Omental fat pad (tissue), 4 donors: ENCODE measurements around the gene HAGHL. TPM values are rescaled to one million over a fixed set of nuclear protein-coding genes. Genes with fewer than 3 reads are reported as not detected.

Experiments
- ATAC-seq: fragments of 150-250 bp; one replicate; pipeline ENCODE4 v1.9.1; 2016; ENCODE audit warnings: mild to moderate bottlenecking, moderate library complexity; ENCODE audit not compliant: low FRiP score
- DNase-seq: peaks from one replicate; pipeline ENCODE4 v3.0.0-alpha.2; 2019; ENCODE audit warnings: low spot score
- CTCF ChIP-seq, 3 donors: fragments of 450-650 bp; IDR thresholded peaks; one replicate each; pipeline ENCODE4 v1.5.1; 2016 to 2017; ENCODE audit warnings: antibody characterized with exemption in 3 of 3, mild to moderate bottlenecking in 3 of 3, moderate library complexity in 2 of 3
- total RNA-seq, 4 donors: library from RNA; depleted of rRNA; stranded (reverse); fragments of >200 nt; gene quantifications; one replicate each; pipeline ENCODE4 v1.1.0, GENCODE V29; 2016

HAGHL gene
- total RNA-seq, 4 donors from 2014 or later, result 0.79 to 7.3 (median 4.6) TPM

- DNase-seq (no peak), ATAC-seq (no peak)
- TF ChIP-seq CTCF (IDR thresholded peaks at IDR 0.05), result no peak
Observed at GRCh38 chr16:734981-735881, 8.3 kb downstream of the HAGHL start.

- TF ChIP-seq CTCF (IDR thresholded peaks at IDR 0.05), result no peak
- ATAC-seq, result no peak
- no peak for DNase-seq
Observed at GRCh38 chr16:735982-736453, 9.1 kb downstream of the HAGHL start.

- ATAC-seq (no peak), DNase-seq (no peak)
- no peak for TF ChIP-seq CTCF (IDR thresholded peaks at IDR 0.05)
Observed at GRCh38 chr16:736936-737481, 10.1 kb downstream of the HAGHL start.

GRCh38 chr16:739560-740458, 12.9 kb downstream of the HAGHL start:
- DNase-seq (no peak), ATAC-seq (no peak)
- no peak for TF ChIP-seq CTCF (IDR thresholded peaks at IDR 0.05)

- TF ChIP-seq CTCF (IDR thresholded peaks at IDR 0.05), result no peak
- ATAC-seq, result no peak
- no peak for DNase-seq
Observed at GRCh38 chr16:740459-740763, 13.5 kb downstream of the HAGHL start.

- TF ChIP-seq CTCF (IDR thresholded peaks at IDR 0.05), result peak in 1 of 3 donors; percentile 89
- DNase-seq, result peak; percentile 71
- ATAC-seq, result peak; percentile 92
Observed at GRCh38 chr16:740764-741505, 14.0 kb downstream of the HAGHL start, which contains the start of gene CIAO3. CIAO3 (minus strand) TSS chr16:740997; CDS start chr16:740985, 12 bp downstream.
